NCI-H1436 treated with DMSO at 0.1 percent for 48 hours (cell line): ENCODE results near the gene CAPN15.
"Not testable (repeated sequence)": the region's sequence is repeated elsewhere in the genome, so short reads cannot be mapped to it uniquely, and the experiment has no call there.

Experiments used
- DNase-seq: peaks from one replicate; lab custom pipeline; 2025; lab: John Stamatoyannopoulos, UW

CAPN15 gene

GRCh38 chr16:527015-527903, at the start of gene CAPN15:
CAPN15 (plus strand) TSS chr16:527712; CDS start chr16:546839, 19,127 bp downstream.
- peak; percentile 56 for DNase-seq

- not testable (repeated sequence) for DNase-seq
Measured at GRCh38 chr16:478287-478686, 49.2 kb upstream of the CAPN15 start.

DNA sequence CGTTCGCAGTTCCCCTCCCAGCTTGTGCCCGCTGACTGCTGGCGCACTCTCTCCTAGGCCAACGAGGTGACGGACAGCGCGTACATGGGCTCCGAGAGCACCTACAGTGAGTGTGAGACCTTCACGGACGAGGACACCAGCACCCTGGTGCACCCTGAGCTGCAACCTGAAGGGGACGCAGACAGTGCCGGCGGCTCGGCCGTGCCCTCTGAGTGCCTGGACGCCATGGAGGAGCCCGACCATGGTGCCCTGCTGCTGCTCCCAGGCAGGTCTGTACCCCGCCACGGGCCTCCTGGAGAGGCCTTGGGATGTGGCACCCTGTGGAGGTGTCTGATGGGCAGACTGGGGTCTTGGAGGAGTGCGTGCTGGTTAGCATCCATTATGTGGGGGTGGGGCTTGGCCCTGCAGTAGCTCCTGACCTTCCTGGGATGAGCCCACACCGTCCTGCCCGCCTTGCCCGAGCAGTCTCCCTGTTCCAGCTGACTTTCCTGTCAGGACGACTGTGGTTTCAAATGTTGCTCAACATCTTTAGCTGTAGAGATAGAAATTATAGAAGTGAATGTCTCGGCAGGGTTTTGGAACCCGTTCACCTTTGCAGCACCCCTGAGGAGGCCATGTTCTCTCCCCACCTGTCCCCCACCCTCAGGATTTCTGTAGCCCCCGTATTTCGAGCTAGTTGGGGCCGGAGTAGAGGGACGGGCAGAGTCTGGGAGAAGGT, 44.9 kb upstream of the CAPN15 start:
- no peak for DNase-seq

- DNase-seq = no peak
Measured at GRCh38 chr16:483341-484075, 44.0 kb upstream of the CAPN15 start.

DNA sequence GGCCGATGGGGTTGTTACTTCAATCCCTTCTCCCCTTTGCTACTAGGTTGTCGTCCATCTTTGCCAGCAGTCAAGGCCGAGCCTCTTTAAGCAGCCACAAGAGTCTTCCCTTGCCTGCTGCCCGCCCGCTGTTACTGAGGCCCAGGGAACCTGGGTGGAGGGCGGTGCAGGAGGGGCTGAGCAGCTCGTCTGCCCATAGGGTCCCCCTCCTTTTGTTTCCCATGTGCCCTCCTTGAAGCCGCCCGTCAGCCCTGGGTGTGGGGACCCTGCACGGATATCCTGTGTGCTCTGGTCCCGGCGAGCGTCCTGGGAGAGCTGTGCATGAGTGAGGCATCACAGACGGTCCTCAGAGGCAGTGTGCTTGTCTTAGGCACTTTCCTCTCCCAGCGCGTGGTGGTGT, 37.9 kb upstream of the CAPN15 start:
- no peak for DNase-seq

DNA sequence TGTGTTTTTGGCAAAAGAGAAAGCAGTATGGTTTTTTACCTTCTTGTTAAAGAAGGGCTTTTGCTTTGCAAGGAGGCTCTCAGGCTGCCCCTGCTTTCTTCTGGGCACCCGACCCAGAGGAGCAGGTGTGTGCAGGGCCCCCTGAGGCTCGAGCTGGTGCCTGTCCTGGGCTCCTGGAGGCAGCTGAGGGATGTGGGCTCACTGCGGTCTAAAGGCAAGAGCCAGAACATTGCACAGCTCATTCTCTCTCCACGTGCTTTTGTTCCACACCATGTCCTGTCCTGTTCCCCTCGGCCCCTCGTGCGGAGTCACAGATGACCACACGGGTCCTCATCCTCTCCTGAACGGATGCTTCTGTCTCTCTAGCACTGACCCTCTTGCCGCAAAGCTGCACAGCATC, 36.7 kb upstream of the CAPN15 start:
- no peak for DNase-seq

DNA sequence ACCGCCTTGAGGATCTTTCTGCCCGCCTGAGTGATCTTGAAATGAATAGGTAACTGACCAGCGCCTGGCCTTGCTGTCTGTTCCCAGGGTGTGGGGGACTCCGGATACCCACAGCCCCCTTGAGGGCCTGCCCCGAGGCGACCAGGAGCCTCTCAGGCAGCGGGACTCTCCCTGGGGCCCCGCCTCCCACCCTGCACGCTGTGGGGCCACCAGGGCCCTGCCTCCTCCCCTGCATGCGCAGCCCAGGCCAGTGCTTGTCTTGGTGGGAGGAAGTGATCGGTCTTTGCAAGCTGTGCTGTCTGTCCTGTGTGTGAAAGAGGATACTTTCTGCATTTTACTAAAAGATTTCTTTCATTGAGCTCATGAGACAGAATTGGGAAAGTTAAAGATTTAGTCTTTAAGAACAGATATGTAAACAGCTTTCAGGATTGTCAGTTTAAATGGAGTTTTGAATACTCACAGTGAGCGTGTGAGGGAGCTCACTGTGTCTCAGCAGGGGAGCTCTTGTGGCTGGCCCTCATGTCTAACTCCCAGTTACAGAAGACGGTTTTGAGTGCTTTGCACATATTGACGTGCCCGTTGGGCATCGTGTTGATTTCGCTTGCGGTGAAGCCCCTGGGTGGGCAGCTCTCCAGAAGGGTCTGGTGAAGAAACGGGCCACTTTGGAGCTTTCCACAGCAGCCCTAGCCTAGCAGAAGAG, 36.1 kb upstream of the CAPN15 start:
- no peak for DNase-seq

DNA sequence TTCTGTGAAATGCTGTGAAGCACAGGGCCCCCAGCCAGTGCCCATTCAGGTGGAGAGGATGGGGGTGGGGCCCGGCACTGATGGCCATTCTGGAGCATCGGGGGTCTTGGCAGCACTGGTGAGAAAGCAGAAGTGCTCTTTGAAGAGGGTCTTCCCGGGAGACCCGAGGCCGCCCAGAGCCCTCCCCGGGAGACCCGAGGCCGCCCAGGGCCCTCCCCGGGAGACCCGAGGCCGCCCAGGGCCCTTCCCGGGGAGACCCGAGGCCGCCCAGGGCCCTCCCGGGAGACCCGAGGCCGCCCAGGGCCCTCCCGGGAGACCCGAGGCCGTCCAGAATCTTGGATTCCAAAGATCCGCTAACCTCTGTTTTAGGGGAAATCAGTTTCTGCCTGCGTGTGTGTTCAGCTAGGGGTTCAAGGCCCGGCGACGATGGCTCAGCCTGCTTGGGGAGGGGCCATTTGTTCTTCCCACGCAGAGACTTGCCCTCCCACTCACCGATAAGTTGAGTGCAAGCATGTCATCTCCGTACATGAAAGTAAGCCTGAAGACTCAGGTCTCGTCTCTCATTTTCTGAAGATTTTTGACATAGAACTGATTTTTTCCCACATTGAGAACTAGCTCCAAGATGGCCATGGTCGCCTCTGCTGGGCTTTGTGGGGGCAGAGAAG, 35.2 kb upstream of the CAPN15 start:
- no peak for DNase-seq

DNA sequence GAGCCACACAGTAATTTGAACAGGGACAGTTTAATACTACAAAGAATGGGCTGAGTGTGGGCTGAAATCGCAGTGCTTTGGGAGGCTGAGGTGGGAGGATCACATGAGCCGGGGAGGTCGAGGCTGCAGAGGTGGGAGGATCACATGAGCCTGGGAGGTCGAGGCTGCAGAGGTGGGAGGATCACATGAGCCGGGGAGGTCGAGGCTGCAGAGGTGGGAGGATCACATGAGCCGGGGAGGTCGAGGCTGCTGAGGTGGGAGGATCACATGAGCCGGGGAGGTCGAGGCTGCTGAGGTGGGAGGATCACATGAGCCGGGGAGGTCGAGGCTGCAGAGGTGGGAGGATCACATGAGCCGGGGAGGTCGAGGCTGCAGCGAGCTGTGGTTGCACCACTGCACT, 32.8 kb upstream of the CAPN15 start:
- not testable (repeated sequence) for DNase-seq

DNA sequence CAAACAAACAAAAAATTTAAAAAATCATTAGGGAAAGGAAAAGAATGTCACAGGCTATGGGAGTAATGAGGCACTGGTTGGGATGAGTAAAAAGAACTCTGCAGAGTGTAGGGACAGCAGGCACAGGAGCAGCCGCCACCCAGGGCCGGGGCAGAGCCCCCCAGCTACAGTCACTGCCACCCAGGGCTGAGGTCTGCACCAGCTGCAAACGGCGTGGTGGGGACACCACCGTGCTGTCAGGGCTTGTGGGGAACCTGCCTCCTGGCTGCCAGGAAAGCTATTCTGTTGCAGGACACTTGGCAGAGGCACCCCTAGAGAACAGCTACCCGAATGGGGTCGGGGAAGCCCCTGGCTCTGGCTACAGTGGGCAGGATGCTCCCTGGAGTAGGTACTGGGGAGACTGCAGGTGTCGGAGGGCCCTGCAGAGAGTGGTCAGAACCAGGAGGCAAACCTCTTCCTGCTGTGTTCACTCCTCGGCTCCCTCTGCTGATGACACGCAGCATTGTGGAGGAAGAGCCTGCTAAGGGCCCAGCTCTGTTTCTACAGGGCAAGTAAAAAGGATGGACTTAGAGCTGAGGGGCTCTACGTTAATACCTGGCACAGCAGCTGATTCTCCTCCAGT, 32.3 kb upstream of the CAPN15 start:
- DNase-seq = no peak

GRCh38 chr16:496097-496886, 31.2 kb upstream of the CAPN15 start:
- DNase-seq = no peak

- no peak for DNase-seq
Measured at GRCh38 chr16:497258-497657, 30.3 kb upstream of the CAPN15 start.

GRCh38 chr16:499924-500323, 27.6 kb upstream of the CAPN15 start:
- DNase-seq = no peak

GRCh38 chr16:500709-501108, 26.8 kb upstream of the CAPN15 start:
- no peak for DNase-seq

- DNase-seq = no peak
Measured at GRCh38 chr16:502179-502943, 25.2 kb upstream of the CAPN15 start.

DNA sequence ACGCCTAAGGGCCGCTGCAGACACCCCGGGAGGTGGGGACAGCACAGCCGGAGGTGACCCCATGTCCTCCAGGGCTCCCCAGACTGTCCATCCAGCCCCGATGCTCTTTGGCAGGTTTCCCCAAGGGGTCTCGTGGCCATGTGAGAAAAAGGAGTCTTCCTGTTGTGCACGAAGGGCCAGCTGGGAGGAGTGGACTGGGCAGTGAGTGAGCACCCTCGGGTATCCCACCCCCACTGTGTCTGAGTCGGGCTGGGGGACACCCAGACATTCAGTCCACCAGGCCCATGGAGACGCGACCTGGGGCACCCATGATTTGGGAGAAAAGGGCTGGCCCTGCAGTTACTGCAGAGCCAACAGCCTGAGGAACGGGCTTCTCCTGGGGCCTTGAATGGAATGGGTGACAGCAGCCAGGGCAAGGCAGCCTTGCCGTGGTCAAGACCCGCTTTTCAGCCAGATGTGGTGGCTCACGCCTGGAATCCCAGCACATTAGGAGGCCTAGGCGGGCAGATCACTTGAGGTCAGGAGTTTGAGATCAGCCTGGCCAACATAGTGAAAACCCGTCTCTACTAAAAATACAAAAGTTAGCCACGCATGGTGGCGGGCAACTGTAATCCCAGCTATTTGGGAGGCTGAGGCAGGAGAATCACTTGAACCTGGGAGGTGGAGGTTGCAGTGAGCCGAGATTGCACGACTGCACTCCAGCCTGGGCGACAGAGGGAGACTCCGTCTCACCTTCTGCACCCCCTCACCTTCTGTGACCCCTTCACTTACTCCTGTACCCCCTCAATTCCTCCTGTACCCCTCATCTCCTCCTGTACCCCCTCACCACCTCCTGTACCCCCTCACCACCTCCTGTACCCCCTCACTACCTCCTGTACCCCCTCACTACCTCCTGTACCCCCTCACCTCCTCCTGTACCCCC, 24.1 kb upstream of the CAPN15 start:
- no peak for DNase-seq

GRCh38 chr16:505479-506245, 21.9 kb upstream of the CAPN15 start:
- DNase-seq = no peak

DNA sequence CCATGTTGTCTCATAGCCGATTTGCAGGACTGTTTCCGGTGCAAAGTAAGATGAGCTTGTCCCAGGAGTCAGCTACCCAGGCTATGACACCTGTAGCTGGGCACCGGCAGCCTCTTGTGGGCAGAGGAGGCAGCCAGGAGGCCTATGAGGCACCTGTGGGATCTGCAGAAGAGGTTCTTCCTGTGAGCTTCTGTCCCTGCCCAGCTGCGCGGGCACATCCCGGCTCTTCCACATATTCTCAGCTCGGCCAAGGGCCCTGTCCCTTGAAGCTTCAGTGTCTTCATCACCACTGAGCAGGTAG, 21.3 kb upstream of the CAPN15 start:
- no peak for DNase-seq
